Measurements from ENCODE around the gene TXNDC12.
"Not testable (repeated sequence)": the region's sequence is repeated elsewhere in the genome, so short reads cannot be mapped to it uniquely, and the experiment has no call there.

The TXNDC12 gene

DNA sequence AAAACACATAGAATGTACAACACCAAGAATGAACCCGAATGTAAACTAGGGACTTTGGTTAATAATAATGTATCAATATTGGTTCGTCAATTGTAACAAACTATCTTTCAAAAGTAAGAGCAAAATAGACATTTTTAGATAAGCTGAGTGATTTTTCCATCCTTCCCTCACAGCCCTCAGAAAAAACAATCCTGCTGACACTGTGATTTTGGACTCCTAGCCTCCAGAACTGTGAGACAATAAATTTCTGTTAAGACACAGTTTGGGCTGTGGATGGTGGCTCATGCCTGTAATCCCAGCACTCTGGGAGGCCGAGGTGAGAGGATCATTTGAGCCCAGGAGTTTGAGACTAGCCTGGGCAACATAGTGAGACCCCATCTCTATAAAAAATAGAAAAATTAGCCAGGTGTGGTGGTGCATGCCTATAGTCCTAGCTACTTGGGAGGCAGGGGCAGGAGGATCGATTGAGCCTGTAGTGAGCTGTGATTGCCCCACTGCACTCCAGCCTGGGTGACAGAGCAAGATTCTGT is 9.3 kb downstream of the TXNDC12 start:
- DNase-seq: not testable (repeated sequence)

- no peak for DNase-seq
Observed at GRCh38 chr1:52045236-52045635, 9.8 kb downstream of the TXNDC12 start.

- no peak for DNase-seq
Observed at GRCh38 chr1:52041551-52042185, 13.3 kb downstream of the TXNDC12 start.

DNA sequence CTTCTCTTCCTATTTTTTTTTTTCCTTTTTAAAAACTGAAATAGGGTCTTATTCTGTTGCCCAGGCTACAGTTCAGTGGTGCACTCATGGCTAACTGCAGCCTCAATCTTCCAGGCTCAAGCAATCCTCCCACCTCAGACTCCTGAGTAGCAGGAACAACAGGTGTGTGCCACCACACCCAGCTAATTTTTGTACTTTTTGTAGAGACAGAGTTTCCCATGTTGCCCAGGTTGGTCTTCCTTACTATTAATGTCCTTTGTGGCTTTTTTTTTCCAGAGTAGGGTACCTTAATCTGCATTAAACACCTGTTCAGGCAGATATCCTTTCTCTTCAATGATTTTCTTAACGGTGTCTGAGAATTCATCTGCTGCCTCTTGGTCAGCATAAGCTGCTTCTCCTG is 17.1 kb downstream of the TXNDC12 start:
- DNase-seq: no peak

GRCh38 chr1:52037402-52037814 is 17.6 kb downstream of the TXNDC12 start:
- DNase-seq: peak; percentile 35

GRCh38 chr1:52034050-52034384 is 21.0 kb downstream of the TXNDC12 start:
- no peak for DNase-seq

DNA sequence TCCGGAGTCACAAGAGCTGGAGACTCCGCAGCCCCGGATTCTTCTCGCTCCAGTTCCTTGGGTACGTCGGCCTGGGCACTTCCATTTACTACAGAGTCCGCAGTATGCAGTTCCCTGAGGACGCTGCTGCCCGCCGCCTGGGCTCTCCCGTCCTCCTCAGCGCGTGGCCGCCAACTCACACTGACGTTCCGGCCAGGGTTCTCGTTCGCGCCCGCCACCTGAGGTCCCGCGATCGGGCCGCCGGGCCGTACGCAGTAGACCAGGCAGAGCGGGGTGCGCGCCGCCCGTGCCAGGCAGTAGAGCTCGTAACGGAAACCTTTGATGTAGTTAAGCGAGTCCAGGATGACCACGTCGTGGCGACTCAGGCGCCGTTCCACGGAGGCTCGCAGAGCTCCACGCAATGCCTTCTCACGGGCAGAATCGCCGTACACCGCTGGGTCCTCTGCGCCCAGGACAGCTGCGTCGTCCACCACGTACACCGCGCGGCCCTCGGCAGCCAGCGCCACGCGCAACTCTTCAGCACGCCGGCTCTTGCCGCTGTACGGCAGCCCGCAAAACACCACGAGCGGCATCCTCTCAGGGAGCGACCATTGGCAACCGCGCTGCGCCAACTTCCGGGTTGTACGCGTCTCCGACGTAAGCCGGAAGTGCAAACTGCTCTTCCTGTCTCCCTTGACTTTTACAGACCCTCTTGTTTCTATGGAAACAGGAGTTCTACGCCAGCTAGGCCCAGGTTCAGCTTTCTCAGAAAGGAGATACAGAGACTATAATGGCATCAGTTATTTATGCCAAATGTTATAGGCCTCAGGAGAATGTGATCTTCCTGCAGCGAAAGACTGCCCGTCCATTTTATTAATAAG is 21.6 kb downstream of the TXNDC12 start, which contains the start of gene KTI12:
KTI12 (minus strand) TSS at position 621 of the 860 bp plus-strand sequence; CDS start at position 572, 49 bp downstream.
- peak; percentile 72 for DNase-seq

GRCh38 chr1:52032785-52033131 is 22.2 kb downstream of the TXNDC12 start:
- peak; percentile 33 for DNase-seq

DNA sequence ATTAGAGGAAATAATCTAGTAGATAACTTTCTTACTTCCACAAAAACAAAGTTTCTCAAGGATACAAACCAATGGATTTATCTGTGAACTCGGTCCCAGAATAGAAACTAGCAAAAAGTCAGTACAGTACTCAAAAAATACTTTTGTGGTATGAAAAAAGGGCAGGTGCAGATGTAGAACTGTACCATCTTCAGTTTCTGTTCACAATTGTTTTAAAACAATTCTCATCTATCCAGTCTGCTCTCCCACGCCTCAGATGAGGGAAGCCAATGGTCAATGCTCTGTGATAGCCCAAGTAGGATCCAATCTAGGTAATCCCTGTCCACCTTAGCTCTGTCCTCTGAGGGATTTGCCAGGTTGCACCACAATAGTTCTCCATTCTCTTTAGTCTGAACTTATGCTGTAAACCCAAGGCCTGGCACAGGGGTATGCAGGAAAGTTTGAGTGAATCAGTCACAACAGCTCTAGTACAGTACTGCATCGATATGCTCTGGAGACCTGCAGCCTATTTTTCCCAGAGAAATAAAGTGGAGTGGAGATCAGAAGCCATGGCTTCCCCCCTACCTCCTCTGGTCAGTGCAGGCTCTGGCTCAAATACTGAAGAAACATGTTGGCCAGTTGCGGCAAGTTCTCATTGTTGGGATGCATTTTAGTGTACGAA is 22.7 kb downstream of the TXNDC12 start:
- DNase-seq: no peak

GRCh38 chr1:52028839-52029238 is 26.2 kb downstream of the TXNDC12 start:
- not testable (repeated sequence) for DNase-seq

DNA sequence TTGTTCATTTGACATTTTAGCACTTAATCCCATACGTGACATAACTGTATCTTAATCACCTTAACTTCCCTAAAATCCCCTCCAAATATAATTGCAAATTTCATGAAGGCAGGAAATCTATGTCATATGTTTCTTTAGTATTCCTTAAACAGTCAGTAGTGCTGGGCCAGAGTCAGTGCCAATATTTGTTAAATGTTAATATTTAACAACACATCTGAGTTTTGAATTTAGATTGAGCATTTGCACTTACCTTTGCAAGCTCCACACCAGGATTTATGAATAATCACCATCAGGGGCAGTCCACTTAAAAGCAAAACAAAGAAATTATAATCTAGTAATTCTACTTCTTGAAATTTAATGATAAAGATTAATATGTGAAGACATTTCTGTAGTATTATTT is 26.7 kb downstream of the TXNDC12 start:
- no peak for DNase-seq

DNA sequence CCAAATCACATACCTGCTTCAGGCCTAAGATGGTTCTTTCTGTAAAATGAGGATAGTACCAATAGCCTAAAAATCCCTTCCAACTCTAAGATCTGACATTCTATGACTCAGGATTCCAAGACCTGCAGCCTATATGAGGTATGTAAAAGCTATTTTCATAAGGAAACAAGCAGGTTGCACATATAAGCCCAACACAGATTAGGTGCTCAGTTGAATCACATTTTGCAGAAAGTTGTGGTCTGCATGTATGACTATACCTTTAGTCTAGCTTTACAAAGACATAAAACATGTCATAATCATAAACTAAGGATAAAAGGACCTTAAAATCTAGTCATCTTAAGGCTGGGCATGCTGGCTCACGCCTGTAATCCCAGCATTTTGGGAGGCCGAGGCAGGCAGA is 28.7 kb downstream of the TXNDC12 start:
- no peak for DNase-seq

- DNase-seq: no peak
Observed at GRCh38 chr1:52022133-52022532, 32.9 kb downstream of the TXNDC12 start.

DNA sequence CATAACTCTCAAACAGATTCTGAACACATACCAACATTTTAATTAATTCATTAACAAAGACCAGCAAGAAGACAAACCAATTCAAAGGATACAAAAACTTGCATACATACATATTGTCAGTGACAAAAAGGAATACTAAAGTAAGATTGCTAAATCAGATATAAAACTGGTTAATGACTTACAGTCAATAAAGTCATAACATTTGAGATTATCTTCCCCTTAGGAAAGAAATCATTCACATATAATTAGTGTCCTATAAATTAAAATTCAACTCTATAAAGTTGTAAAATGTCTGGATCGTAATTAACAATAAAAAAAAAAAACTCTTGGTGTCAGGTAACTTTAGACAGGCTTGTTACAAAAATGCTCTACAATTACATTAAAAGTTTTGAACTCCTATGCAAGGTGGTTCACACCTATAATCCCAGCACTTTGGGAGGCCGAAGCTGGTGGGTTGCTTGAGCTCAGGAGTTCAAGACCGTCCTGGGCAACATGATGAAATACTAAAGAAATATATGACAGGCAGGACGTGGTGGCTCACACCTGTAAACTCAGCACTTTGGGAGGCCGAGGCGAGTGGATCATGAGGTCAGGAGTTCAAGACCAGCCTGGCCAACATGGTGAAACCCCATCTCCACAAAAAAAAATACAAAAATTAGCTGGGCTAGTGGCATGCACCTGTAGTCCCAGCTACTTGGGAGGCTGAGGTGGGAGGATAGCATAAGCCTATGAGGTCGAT is 46.8 kb downstream of the TXNDC12 start:
- DNase-seq: no peak

DNA sequence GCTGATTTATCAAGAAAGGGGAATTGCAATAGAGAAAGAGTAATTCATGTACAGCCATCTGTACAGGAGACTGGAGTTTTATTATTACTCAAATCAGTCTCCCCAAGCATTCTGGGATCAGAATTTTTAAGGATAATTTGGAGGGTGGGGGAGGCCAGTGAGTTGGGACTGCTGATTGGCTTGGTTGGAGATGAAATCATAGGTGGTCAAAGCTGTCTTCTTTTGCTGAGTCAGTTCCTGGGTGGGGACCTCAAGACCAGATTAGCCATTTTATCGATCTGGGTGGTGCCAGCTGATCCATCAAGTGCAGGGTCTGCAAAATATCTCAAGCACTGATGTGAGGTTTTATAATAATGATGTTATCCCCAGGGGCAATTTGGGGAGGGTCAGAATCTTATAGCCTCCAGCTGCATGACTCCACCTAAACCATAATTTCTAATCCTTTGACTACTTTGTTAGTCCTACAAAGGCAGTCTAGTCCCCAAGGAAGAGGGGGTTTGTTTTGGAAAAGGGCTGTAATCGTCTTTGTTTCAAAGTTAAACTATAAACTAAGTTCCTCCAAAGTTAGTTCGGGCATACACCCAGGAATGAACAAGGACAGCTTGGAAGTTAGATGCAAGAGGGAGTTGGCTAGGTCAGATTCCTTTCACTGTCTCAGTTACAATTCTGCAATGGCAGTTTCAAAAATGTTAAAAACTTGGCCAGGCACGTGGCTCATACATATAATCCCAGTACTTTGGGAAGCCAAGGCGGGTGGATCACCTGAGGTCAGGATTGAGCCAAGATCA is 47.6 kb downstream of the TXNDC12 start:
- no peak for DNase-seq

- DNase-seq: not testable (repeated sequence)
Observed at GRCh38 chr1:52006081-52006553, 48.9 kb downstream of the TXNDC12 start.

DNA sequence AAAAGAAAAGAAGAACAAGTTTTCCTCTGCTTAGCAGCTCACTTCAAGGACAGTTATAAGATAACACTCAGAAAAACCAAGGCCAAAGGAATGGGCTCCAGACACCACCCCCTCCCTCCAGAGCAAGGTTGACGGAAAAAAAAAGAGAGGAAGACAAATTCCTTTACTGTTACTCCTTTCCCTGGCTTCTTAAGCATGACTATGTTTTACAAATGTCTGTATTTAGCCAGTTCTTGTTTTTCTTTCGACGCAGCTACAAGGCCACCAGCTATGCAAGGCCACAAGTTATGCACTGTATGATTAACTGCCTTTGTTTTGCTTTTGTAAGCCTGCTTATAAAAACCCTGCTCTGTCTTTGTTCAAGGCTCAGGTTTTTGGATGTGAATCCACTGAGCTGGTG is 49.4 kb downstream of the TXNDC12 start:
- DNase-seq: not testable (repeated sequence)

- DNase-seq: no peak
Observed at GRCh38 chr1:52003877-52004276, 51.1 kb downstream of the TXNDC12 start.

DNA sequence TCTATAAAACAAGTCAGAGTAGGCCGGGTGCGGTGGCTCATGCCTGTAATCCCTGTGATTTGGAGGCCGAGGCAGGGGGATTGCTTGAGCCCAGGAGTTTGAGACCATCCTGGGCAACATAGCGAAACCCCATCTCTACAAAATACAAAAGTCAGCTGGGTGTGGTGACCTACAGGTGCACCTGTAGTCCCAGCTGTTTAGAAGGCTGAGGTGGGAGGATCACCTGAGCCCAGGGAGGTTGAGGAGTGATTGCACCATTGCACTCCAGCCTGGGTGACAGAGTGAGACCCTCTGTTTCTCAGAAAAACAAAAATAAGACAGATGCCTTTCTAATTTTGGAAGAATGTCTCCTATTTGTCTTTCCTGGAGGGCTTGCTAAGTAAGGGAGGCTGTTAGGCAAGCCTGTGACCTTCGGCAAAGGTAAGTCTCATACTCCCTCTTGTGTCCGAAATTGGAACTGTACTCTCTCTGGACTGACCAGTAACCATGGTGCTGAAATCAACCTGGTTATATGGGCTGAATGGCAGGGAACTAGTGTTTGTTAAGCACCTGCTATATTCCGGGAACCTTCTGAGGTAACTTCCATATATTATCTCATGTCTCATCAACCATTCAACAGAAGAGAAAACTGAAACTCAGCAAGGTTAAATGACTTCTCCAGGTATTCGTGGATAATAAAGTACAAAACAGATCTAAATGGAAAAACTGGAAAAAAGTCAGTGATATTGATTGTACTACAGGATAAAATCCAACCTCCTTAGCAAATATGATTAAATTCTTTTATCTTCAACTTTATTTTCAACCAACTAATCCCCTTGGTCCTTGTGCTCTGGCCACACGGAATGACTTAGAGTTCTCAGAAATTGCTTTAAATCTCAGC is 52.7 kb downstream of the TXNDC12 start:
- peak; percentile 44 for DNase-seq

GRCh38 chr1:51998701-51999100 is 56.3 kb downstream of the TXNDC12 start:
- no peak for DNase-seq

DNA sequence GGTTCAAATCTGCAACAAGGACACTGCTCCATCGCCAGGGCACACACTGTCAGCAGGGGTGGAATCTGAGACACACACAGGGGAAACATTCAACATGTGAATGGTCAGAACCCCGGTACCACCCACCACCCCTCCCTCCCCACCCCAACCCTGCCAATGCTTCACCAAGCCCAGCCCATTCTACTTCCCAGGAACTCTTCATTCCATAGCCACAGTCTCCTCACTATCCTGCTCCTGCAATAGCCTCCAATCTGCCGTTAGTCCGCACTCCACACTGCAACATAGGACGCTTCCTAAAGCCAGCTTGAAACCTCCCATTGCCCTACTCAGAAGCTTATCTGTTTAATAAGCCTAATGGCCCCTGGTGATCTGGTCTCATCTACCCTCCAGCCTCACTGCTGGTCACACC is 57.0 kb downstream of the TXNDC12 start:
- DNase-seq: no peak
